B cell (primary cell): ENCODE measurements around the gene SHOC2.

Source experiments
- EZH2 ChIP-seq: IDR thresholded peaks from 2 replicates; pipeline ENCODE4 v1.6.1; 2012; ENCODE audit warnings: borderline replicate concordance, low read depth, mild to moderate bottlenecking, moderate library complexity, low read length; ENCODE audit not compliant: insufficient read depth, poor library complexity, severe bottlenecking
- TF ChIP-seq, protein P1 (sequence below): fragments of 200-600 bp; IDR thresholded peaks from one replicate; pipeline ENCODE4 v1.8.0; 2022; ENCODE audit warnings: antibody characterized with exemption, mild to moderate bottlenecking

DNA sequence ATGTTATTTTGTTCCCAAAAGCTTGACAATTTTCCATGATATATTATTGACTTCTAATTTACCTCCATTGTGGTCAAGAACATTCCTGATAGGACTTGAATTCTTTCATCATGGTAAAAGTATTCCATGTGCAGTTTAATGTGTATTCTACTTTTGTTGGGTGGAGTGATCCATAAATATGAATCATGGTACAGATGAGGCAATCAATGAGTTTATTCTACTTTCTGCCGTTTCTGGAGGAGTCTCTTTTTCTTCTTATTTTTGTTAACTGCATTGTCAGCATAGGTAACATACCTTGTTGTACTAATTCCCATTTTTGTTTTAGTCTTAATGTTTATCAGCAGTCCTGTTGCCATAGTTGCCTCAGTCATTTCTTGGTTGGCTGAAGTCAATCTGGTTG is 69.6 kb downstream of the SHOC2 start:
- TF ChIP-seq, protein P1, sequence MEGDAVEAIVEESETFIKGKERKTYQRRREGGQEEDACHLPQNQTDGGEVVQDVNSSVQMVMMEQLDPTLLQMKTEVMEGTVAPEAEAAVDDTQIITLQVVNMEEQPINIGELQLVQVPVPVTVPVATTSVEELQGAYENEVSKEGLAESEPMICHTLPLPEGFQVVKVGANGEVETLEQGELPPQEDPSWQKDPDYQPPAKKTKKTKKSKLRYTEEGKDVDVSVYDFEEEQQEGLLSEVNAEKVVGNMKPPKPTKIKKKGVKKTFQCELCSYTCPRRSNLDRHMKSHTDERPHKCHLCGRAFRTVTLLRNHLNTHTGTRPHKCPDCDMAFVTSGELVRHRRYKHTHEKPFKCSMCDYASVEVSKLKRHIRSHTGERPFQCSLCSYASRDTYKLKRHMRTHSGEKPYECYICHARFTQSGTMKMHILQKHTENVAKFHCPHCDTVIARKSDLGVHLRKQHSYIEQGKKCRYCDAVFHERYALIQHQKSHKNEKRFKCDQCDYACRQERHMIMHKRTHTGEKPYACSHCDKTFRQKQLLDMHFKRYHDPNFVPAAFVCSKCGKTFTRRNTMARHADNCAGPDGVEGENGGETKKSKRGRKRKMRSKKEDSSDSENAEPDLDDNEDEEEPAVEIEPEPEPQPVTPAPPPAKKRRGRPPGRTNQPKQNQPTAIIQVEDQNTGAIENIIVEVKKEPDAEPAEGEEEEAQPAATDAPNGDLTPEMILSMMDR = no peak
- no peak for TF ChIP-seq EZH2
